ENCODE measurements around the gene NR2C1. TPM values are rescaled to one million over a fixed set of nuclear protein-coding genes. Genes with fewer than 3 reads are reported as not detected.

The NR2C1 gene
- total RNA-seq, 6 donors from 2014 or later, result 23.7 to 173 (median 41.8) TPM

DNA sequence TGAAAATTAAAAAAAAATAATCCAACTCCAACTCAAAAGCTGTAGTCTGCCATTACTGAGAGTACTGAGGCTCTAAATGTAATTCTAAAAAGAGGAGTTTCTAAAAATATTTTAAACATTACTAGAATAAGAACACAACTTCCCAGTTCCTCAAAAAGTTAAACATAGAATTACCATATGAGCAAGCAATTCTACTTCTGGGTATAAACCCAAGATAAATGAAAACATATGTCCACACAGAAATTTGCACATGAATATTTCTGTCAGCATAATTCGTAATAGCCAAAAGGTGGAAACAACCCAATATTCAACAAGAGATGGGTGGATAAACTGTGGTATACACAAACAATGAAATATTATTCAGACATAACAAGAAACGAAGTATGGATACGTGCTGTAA is 15.0 kb upstream of the NR2C1 start:
- Histone ChIP-seq H3K4me1 (no peaks in the 10 kb centered on the region), H3K9me3 (no peaks in the 10 kb centered on the region), H3K4me3 (no peak overlapping the region), H3K27ac (no peak overlapping the region), H3K27me3 (no peaks in the 10 kb centered on the region), H3K36me3 (peaks cover 3 to 50% (median 13%) of the 10 kb centered on the region in 4 donors)
- TF ChIP-seq POLR2AphosphoS5 (IDR thresholded peaks at IDR 0.05) (no peak), POLR2A (IDR thresholded peaks at IDR 0.05) (no peak), EP300 (IDR thresholded peaks at IDR 0.05) (no peak)
- TF ChIP-seq, protein P1, sequence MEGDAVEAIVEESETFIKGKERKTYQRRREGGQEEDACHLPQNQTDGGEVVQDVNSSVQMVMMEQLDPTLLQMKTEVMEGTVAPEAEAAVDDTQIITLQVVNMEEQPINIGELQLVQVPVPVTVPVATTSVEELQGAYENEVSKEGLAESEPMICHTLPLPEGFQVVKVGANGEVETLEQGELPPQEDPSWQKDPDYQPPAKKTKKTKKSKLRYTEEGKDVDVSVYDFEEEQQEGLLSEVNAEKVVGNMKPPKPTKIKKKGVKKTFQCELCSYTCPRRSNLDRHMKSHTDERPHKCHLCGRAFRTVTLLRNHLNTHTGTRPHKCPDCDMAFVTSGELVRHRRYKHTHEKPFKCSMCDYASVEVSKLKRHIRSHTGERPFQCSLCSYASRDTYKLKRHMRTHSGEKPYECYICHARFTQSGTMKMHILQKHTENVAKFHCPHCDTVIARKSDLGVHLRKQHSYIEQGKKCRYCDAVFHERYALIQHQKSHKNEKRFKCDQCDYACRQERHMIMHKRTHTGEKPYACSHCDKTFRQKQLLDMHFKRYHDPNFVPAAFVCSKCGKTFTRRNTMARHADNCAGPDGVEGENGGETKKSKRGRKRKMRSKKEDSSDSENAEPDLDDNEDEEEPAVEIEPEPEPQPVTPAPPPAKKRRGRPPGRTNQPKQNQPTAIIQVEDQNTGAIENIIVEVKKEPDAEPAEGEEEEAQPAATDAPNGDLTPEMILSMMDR (IDR thresholded peaks at IDR 0.05), result no peak
- ATAC-seq (ENCODE audit: low FRiP score in 2 of 2), result no peak
- WGBS, 2 donors, result 89 to 95% methylated on average over 3 of the region's 3 CpGs
- no peak for DNase-seq

DNA sequence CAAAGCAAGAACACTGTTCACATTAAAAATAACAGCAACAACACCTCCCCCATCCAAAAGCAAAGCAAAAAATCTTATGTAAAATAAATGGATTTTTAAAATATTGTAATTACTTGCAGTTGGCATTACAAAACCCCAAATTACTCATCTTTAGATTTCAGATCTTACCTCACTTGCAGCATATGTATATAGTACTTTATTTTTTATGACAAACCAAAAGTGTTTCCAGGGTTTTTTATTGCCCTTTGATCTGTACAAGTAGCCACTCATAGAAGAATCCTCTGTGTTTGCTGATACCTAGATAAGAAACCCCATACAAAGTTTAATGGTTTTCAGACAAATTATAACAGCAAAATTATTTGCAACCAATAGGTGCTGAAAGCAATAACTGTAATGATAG is 12.2 kb upstream of the NR2C1 start:
- no peak overlapping the region for H3K4me3 ChIP-seq
- DNase-seq (no peak), ATAC-seq (ENCODE audit: low FRiP score in 2 of 2) (no peak)
- H3K36me3 ChIP-seq, result peaks cover 0 to 26% (median 2%) of the 10 kb centered on the region in 4 donors
- no peaks in the 10 kb centered on the region for H3K4me1 ChIP-seq
- H3K27me3 ChIP-seq, result no peaks in the 10 kb centered on the region
- TF ChIP-seq POLR2AphosphoS5 (IDR thresholded peaks at IDR 0.05), result no peak
- TF ChIP-seq, protein P1 (IDR thresholded peaks at IDR 0.05), result no peak
- no peak for TF ChIP-seq POLR2A (IDR thresholded peaks at IDR 0.05)
- TF ChIP-seq EP300 (IDR thresholded peaks at IDR 0.05), result no peak
- H3K27ac ChIP-seq, result no peak overlapping the region
- H3K9me3 ChIP-seq, result no peaks in the 10 kb centered on the region

DNA sequence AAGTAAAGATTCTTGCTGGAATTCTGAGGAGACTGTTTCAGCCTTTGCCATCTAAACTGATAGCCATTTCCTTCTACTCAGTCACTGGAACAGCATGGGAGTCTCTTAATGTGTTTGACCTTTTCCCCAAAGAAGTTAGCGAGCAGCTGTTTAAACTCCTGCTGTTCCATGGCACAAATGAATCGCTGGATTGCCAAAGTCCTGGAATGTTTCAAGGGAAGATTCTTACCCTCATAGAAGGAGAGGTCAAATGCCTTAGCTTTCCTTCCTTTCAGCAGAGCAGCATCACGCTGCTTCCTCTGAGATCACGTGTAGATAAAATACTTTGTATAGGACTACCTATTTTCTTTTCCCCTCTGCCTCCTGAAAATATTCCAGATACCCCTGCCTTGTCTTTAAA is 10.5 kb upstream of the NR2C1 start:
- 51 to 58% methylated on average over 4 of the region's 4 CpGs for WGBS, 2 donors
- H3K27ac ChIP-seq, result peak overlapping the region in 2 of 4 donors; percentile 19 to 67
- DNase-seq (no peak), ATAC-seq (ENCODE audit: low FRiP score in 2 of 2) (peak in 1 of 2 donors; percentile 46)
- no peak overlapping the region for H3K4me3 ChIP-seq
- peaks cover 0 to 15% (median 2%) of the 10 kb centered on the region in 4 donors for H3K36me3 ChIP-seq
- TF ChIP-seq EP300 (IDR thresholded peaks at IDR 0.05) (no peak), POLR2A (IDR thresholded peaks at IDR 0.05) (no peak), POLR2AphosphoS5 (IDR thresholded peaks at IDR 0.05) (no peak)
- TF ChIP-seq, protein P1 (IDR thresholded peaks at IDR 0.05), result no peak
- no peaks in the 10 kb centered on the region for H3K9me3 ChIP-seq
- H3K27me3 ChIP-seq, result no peaks in the 10 kb centered on the region
- H3K4me1 ChIP-seq, result no peaks in the 10 kb centered on the region

- Histone ChIP-seq H3K4me1 (no peaks in the 10 kb centered on the region), H3K27me3 (no peaks in the 10 kb centered on the region), H3K4me3 (no peak overlapping the region), H3K27ac (peak overlapping the region in 2 of 4 donors; percentile 19 to 67), H3K36me3 (peaks cover 0 to 10% (median 2%) of the 10 kb centered on the region in 4 donors), H3K9me3 (no peaks in the 10 kb centered on the region)
- DNase-seq, result no peak
- TF ChIP-seq POLR2A (IDR thresholded peaks at IDR 0.05) (no peak), EP300 (IDR thresholded peaks at IDR 0.05) (no peak), POLR2AphosphoS5 (IDR thresholded peaks at IDR 0.05) (no peak)
- TF ChIP-seq, protein P1 (IDR thresholded peaks at IDR 0.05), result no peak
- ATAC-seq (ENCODE audit: low FRiP score in 2 of 2), result no peak
Observed at GRCh38 chr12:95083471-95083870, 10.1 kb upstream of the NR2C1 start.

- WGBS, 2 donors, result 63 to 71% methylated on average over 4 of the region's 4 CpGs
- H3K9me3 ChIP-seq, result no peaks in the 10 kb centered on the region
- peak overlapping the region in 1 of 4 donors; percentile 1 for H3K27ac ChIP-seq
- no peak for DNase-seq
- no peaks in the 10 kb centered on the region for H3K27me3 ChIP-seq
- H3K4me3 ChIP-seq, result no peak overlapping the region
- peaks cover under 1 to 8% (median 5%) of the 10 kb centered on the region in 4 donors for H3K4me1 ChIP-seq
- no peak for ATAC-seq (ENCODE audit: low FRiP score in 2 of 2)
- peaks cover 0 to 6% (median 0%) of the 10 kb centered on the region in 4 donors for H3K36me3 ChIP-seq
- TF ChIP-seq POLR2A (IDR thresholded peaks at IDR 0.05) (no peak), EP300 (IDR thresholded peaks at IDR 0.05) (no peak), POLR2AphosphoS5 (IDR thresholded peaks at IDR 0.05) (no peak)
- TF ChIP-seq, protein P1 (IDR thresholded peaks at IDR 0.05), result no peak
Observed at GRCh38 chr12:95077341-95077740, 3.9 kb upstream of the NR2C1 start.
